H1 (cell line): Measurements from ENCODE around the gene LRRC4C. TPM values are rescaled to one million over a fixed set of nuclear protein-coding genes. Genes with fewer than 3 reads are reported as not detected.

Experiments
- CTCF ChIA-PET: fragments of 300-600 bp; sonication (Branson Sonifier 250); formaldehyde crosslinking; loops from one replicate; lab custom pipeline; 2021; ENCODE audit not compliant: partially characterized antibody; lab: Charles Lee
- POLR2A ChIA-PET: fragments of 300-600 bp; sonication (Branson Sonifier 250); formaldehyde crosslinking; loops from one replicate; lab custom pipeline; 2021; ENCODE audit warnings: inconsistent platforms; ENCODE audit not compliant: partially characterized antibody; lab: Charles Lee
- DNase-seq, 2 experiments: peaks; one replicate each; pipeline versions ENCODE4 v3.0.0 to v3.0.0-alpha.2; 2010 to 2022; ENCODE audit warnings: low spot score in 2 of 2, low read depth in 1 of 2, mixed read lengths in 1 of 2
- FAIRE-seq: peaks from 2 replicates; lab custom pipeline; 2011; peaks lifted over from hg19 to GRCh38; lab: Jason Lieb, UNC
- H2AFZ ChIP-seq: 2 replicates; pipeline ENCODE4 v1.8.1; 2012; ENCODE audit warnings: low read length, inconsistent platforms
- H2AK5ac ChIP-seq: 2 replicates; pipeline ENCODE4 v1.6.1; 2013; ENCODE audit warnings: low read depth, low read length
- H2BK120ac ChIP-seq: replicated peaks from 2 replicates; pipeline ENCODE3; 2013; ENCODE audit warnings: low read depth, low read length, inconsistent platforms
- H2BK12ac ChIP-seq: 2 replicates; pipeline ENCODE4 v1.6.1; 2013; ENCODE audit warnings: low read depth, low read length
- H2BK15ac ChIP-seq: 2 replicates; pipeline ENCODE4 v1.6.1; 2013; ENCODE audit warnings: low read length
- H2BK20ac ChIP-seq: 2 replicates; pipeline ENCODE4 v1.6.1; 2013; ENCODE audit warnings: low read length
- H2BK5ac ChIP-seq: 2 replicates; pipeline ENCODE4 v1.6.1; 2013; ENCODE audit warnings: low read depth, low read length
- H3K14ac ChIP-seq: 2 replicates; pipeline ENCODE4 v1.6.1; 2013; ENCODE audit warnings: inconsistent platforms; ENCODE audit not compliant: insufficient read length
- H3K18ac ChIP-seq: 2 replicates; pipeline ENCODE4 v1.6.1; 2013; ENCODE audit warnings: low read length; ENCODE audit errors: extremely low read depth
- H3K23ac ChIP-seq: 2 replicates; pipeline ENCODE4 v1.6.1; 2013; ENCODE audit warnings: inconsistent platforms; ENCODE audit not compliant: insufficient read length
- H3K23me2 ChIP-seq: 2 replicates; pipeline ENCODE4 v1.6.1; 2013; ENCODE audit warnings: low read depth, low read length
- H3K27ac ChIP-seq: 2 replicates; pipeline ENCODE4 v1.6.1; 2011; ENCODE audit warnings: low read depth, low read length, inconsistent platforms
- H3K27me3 ChIP-seq, 4 experiments: replicated peaks in 1 of 4; 1 replicate in 1 of 4; 2 replicates in 3 of 4; pipeline versions ENCODE4 v1.6.1 to v1.8.1; 2011 to 2013; ENCODE audit warnings: low read length in 3 of 4, mild to moderate bottlenecking in 3 of 4, inconsistent platforms in 2 of 4, mixed read lengths in 2 of 4, moderate library complexity in 1 of 4; ENCODE audit not compliant: control insufficient read depth in 3 of 4, insufficient read depth in 3 of 4; ENCODE audit errors: extremely low read depth in 1 of 4
- H3K36me3 ChIP-seq, 4 experiments: 2 replicates each; pipeline versions ENCODE4 v1.6.1 to v1.8.1; 2011 to 2013; ENCODE audit warnings: mild to moderate bottlenecking in 4 of 4, low read length in 3 of 4, moderate library complexity in 2 of 4, control low read depth in 1 of 4, inconsistent platforms in 1 of 4; ENCODE audit not compliant: insufficient read depth in 4 of 4, control insufficient read depth in 2 of 4
- H3K4ac ChIP-seq: replicated peaks from 2 replicates; pipeline ENCODE3; 2013; ENCODE audit warnings: low read length, low read depth, mixed read lengths, inconsistent platforms; ENCODE audit not compliant: insufficient read length
- H3K4me1 ChIP-seq, 4 experiments: replicated peaks in 1 of 4; 1 replicate in 1 of 4; 2 replicates in 3 of 4; pipeline versions ENCODE4 v1.6.1 to v1.8.1; 2011 to 2013; ENCODE audit warnings: low read length in 3 of 4, inconsistent platforms in 2 of 4, mixed read lengths in 1 of 4; ENCODE audit not compliant: insufficient read depth in 4 of 4, control insufficient read depth in 3 of 4
- H3K4me2 ChIP-seq, 2 experiments: 2 replicates each; pipeline versions ENCODE4 v1.6.1 to v1.8.1; 2011 to 2013; ENCODE audit warnings: low read depth in 2 of 2, low read length in 2 of 2, control low read depth in 1 of 2, inconsistent platforms in 1 of 2, mild to moderate bottlenecking in 1 of 2; ENCODE audit not compliant: insufficient read depth in 1 of 2
- H3K4me3 ChIP-seq, 4 experiments: fragments of 200-600, 300-600 bp in 1 of 4; sonication (generic), shearing (Covaris generic), sonication (Bioruptor Twin) in 1 of 4; 2 replicates each; pipeline versions ENCODE4 v1.5.1 to v1.8.1; 2011 to 2016; ENCODE audit warnings: low read length in 4 of 4, low read depth in 3 of 4, control low read depth in 2 of 4, inconsistent platforms in 2 of 4, mild to moderate bottlenecking in 2 of 4, mixed read lengths in 1 of 4, moderate library complexity in 1 of 4; ENCODE audit not compliant: insufficient read depth in 2 of 4; ENCODE audit errors: extremely low read depth in 1 of 4
- H3K56ac ChIP-seq: replicated peaks from 2 replicates; pipeline ENCODE3; 2013; ENCODE audit warnings: low read depth, mild to moderate bottlenecking, mixed read lengths, low read length, inconsistent platforms; ENCODE audit not compliant: insufficient read length
- H3K79me1 ChIP-seq: 2 replicates; pipeline ENCODE4 v1.6.1; 2013; ENCODE audit warnings: low read depth, low read length, control low read depth
- H3K79me2 ChIP-seq, 2 experiments: 2 replicates each; pipeline versions ENCODE4 v1.6.1 to v1.8.1; 2012 to 2013; ENCODE audit warnings: low read length in 2 of 2, mild to moderate bottlenecking in 2 of 2, inconsistent platforms in 1 of 2; ENCODE audit not compliant: insufficient read depth in 2 of 2, control insufficient read depth in 1 of 2
- H3K9ac ChIP-seq, 4 experiments: replicated peaks in 1 of 4; 1 replicate in 1 of 4; 2 replicates in 3 of 4; pipeline versions ENCODE4 v1.6.1 to v1.8.1; 2011 to 2013; ENCODE audit warnings: low read depth in 3 of 4, low read length in 3 of 4, control low read depth in 2 of 4, mild to moderate bottlenecking in 2 of 4, moderate library complexity in 2 of 4, inconsistent platforms in 1 of 4; ENCODE audit errors: extremely low read depth in 1 of 4
- H3K9me3 ChIP-seq, 2 experiments: 2 replicates each; pipeline versions ENCODE4 v1.6.1 to v1.8.1; 2012 to 2013; ENCODE audit warnings: mild to moderate bottlenecking in 2 of 2, moderate library complexity in 2 of 2, control low read depth in 1 of 2, inconsistent platforms in 1 of 2, low read depth in 1 of 2, low read length in 1 of 2, mixed read lengths in 1 of 2; ENCODE audit not compliant: insufficient read depth in 2 of 2
- H4K20me1 ChIP-seq, 2 experiments: replicated peaks in 1 of 2; 2 replicates each; pipeline versions ENCODE3 to v1.8.1; 2011 to 2013; ENCODE audit warnings: inconsistent platforms in 2 of 2, low read length in 2 of 2, mild to moderate bottlenecking in 1 of 2; ENCODE audit not compliant: insufficient read depth in 2 of 2, control insufficient read depth in 1 of 2
- H4K5ac ChIP-seq: 2 replicates; pipeline ENCODE4 v1.6.1; 2013; ENCODE audit warnings: low read length, low read depth, mixed read lengths, inconsistent platforms; ENCODE audit not compliant: insufficient read length
- H4K8ac ChIP-seq: 2 replicates; pipeline ENCODE4 v1.8.0; 2013; ENCODE audit warnings: mild to moderate bottlenecking, moderate library complexity, low read length, inconsistent platforms; ENCODE audit not compliant: insufficient read depth; ENCODE audit errors: extremely low read depth
- H4K91ac ChIP-seq: replicated peaks from 2 replicates; pipeline ENCODE3; 2013; ENCODE audit warnings: low read length, mixed read lengths, inconsistent platforms; ENCODE audit not compliant: insufficient read length
- BCL11A ChIP-seq, 2 experiments: IDR thresholded peaks; one replicate each; pipeline ENCODE4 v1.6.1; 2011; ENCODE audit warnings: low read depth in 2 of 2, low read length in 2 of 2, mild to moderate bottlenecking in 2 of 2
- JUND ChIP-seq: IDR thresholded peaks from 2 replicates; pipeline ENCODE4 v1.6.1; 2011; ENCODE audit warnings: mild to moderate bottlenecking, improper control_type of control experiment, low read length
- KDM1A ChIP-seq: fragments of 200-600, 300-600 bp; sonication (generic); IDR thresholded peaks from 2 replicates; pipeline ENCODE4 v1.7.1; 2016; ENCODE audit warnings: mild to moderate bottlenecking, low read length, borderline replicate concordance
- MAFK ChIP-seq: IDR thresholded peaks from 2 replicates; pipeline ENCODE4 v1.6.1; 2012; ENCODE audit warnings: low read depth, mild to moderate bottlenecking, improper control_type of control experiment, low read length
- NRF1 ChIP-seq: IDR thresholded peaks from 2 replicates; pipeline ENCODE4 v1.6.1; 2011; ENCODE audit warnings: mild to moderate bottlenecking, low read depth, low read length, improper control_type of control experiment
- PHF8 ChIP-seq: fragments of 200-600 bp; sonication (generic); conservative IDR thresholded peaks from 2 replicates; pipeline ENCODE4 v1.7.1; 2012; ENCODE audit warnings: low read depth, mild to moderate bottlenecking, inconsistent platforms, low read length, moderate library complexity
- POLR2AphosphoS5 ChIP-seq: IDR thresholded peaks from 2 replicates; pipeline ENCODE4 v1.6.1; 2011; ENCODE audit warnings: low read depth, low read length
- RFX5 ChIP-seq: IDR thresholded peaks from 2 replicates; pipeline ENCODE4 v1.6.1; 2011; ENCODE audit warnings: low read depth, low read length, improper control_type of control experiment, borderline replicate concordance
- RNF2 ChIP-seq: fragments of 200-900, 300-1000 bp; sonication (generic); IDR thresholded peaks from 2 replicates; pipeline ENCODE4 v1.7.1; 2016; ENCODE audit warnings: borderline replicate concordance, low read depth, mild to moderate bottlenecking, antibody characterized with exemption, low read length; ENCODE audit not compliant: poor library complexity, severe bottlenecking; ENCODE audit errors: missing control alignments
- SP1 ChIP-seq: IDR thresholded peaks from 2 replicates; pipeline ENCODE4 v1.6.1; 2011; ENCODE audit warnings: low read depth, low read length
- SP2 ChIP-seq: IDR thresholded peaks from 2 replicates; pipeline ENCODE4 v1.6.1; 2012; ENCODE audit warnings: mild to moderate bottlenecking, low read length, inconsistent platforms
- SRF ChIP-seq: IDR thresholded peaks from 2 replicates; pipeline ENCODE4 v1.6.1; 2011; ENCODE audit warnings: mild to moderate bottlenecking, low read depth, low read length, moderate library complexity
- WGBS, 2 experiments: shearing (Covaris generic) in 1 of 2; methylation state at CpG; one replicate each; pipeline versions ENCODE4 v1.1.6 to v1.1.7; 2013 to 2015; ENCODE audit warnings: low lambda C conversion rate in 2 of 2, mixed read lengths in 2 of 2, inconsistent platforms in 1 of 2, low coverage in 1 of 2, missing lambda C conversion rate in 1 of 2; ENCODE audit not compliant: insufficient replicate concordance in 2 of 2, insufficient coverage in 1 of 2, insufficient read length in 1 of 2; ENCODE audit errors: extremely low coverage in 1 of 2, missing lambda C conversion rate in 1 of 2; 5-methylcytosine and 5-hydroxymethylcytosine counted together
- polyA plus RNA-seq, 7 experiments: library from polyadenylated mRNA; depleted of rRNA in 3 of 7; stranded (reverse) in 5 of 7; unstranded in 2 of 7; fragments of >200 nt in 5 of 7; fragments of 200-250 nt in 2 of 7; gene quantifications; 1 replicate in 5 of 7; 2 replicates in 1 of 7; 4 replicates in 1 of 7; pipeline versions ENCODE4 v1.2.1 to v1.2.3, GENCODE V29; 2011 to 2013; ENCODE audit warnings: missing spikeins in 2 of 7, mixed read lengths in 2 of 7
- total RNA-seq: library from RNA; stranded (reverse); fragmentation: NEBNext Ultra II Directional; extraction: Animal tissue kit (Norgen Biotek cat#: 25700); gene quantifications from 2 replicates; pipeline ENCODE4 v1.2.1, GENCODE V29; 2021

The LRRC4C gene
- total and polyA plus RNA-seq, 2 of the 8 experiments (the other 6 are each of a cell fraction or from before 2014, with no cell fraction given) = 0.23 to 2.2 TPM

GRCh38 chr11:41333357-41333756, 126.1 kb downstream of the LRRC4C start:
- no peaks in the 10 kb centered on the region for H3K79me1 ChIP-seq
- H2AFZ ChIP-seq = no peak overlapping the region
- H2BK5ac ChIP-seq = no peak overlapping the region
- H3K23ac ChIP-seq = no peak overlapping the region
- H3K36me3 ChIP-seq = no peaks in the 10 kb centered on the region
- H3K56ac ChIP-seq = no peak overlapping the region
- no peaks in the 10 kb centered on the region for H3K4me1 ChIP-seq
- no peak overlapping the region for H3K27ac ChIP-seq
- no peaks in the 10 kb centered on the region for H3K79me2 ChIP-seq
- no peak overlapping the region for H4K91ac ChIP-seq
- H4K5ac ChIP-seq = no peak overlapping the region
- H3K27me3 ChIP-seq = no peaks in the 10 kb centered on the region
- H2BK120ac ChIP-seq = no peak overlapping the region
- FAIRE-seq = no peak
- no peak overlapping the region for H3K4me2 ChIP-seq
- no peaks in the 10 kb centered on the region for H4K20me1 ChIP-seq
- no peak for DNase-seq
- no peaks in the 10 kb centered on the region for H3K23me2 ChIP-seq
- no peak overlapping the region for H2BK12ac ChIP-seq
- no peak overlapping the region for H3K4ac ChIP-seq
- H3K18ac ChIP-seq = no peak overlapping the region
- TF ChIP-seq RFX5 (no peak), SRF (no peak), NRF1 (no peak), PHF8 (no peak), RNF2 (no peak), JUND (no peak), MAFK (no peak), KDM1A (no peak), SP2 (no peak), BCL11A (IDR thresholded peaks at IDR 0.05; ENCODE audit: low read depth in 2 of 2, low read length in 2 of 2) (no peak), POLR2AphosphoS5 (no peak), SP1 (no peak)
- CTCF ChIA-PET = interaction anchor here (1.2 kb wide), 1 partner anchor 18 kb away, joined by 3 read pairs; no protein-coding TSS in a partner anchor
- H3K4me3 ChIP-seq = no peak overlapping the region
- H3K14ac ChIP-seq = no peak overlapping the region
- no peak overlapping the region for H2BK20ac ChIP-seq
- 87% methylated on average over 1 of the region's 1 CpG; no CpG with 5 or more reads in 1 of the 2 experiments for WGBS, 2 experiments
- POLR2A ChIA-PET = no interaction called here
- H3K9ac ChIP-seq = no peak overlapping the region
- H2AK5ac ChIP-seq = no peak overlapping the region
- H3K9me3 ChIP-seq = no peaks in the 10 kb centered on the region
- no peak overlapping the region for H2BK15ac ChIP-seq
- no peak overlapping the region for H4K8ac ChIP-seq
